Effector memory CD8-positive, alpha-beta T cell (primary cell): ENCODE results near the gene FXYD3.
"Not testable (repeated sequence)": the region's sequence is repeated elsewhere in the genome, so short reads cannot be mapped to it uniquely, and the experiment has no call there.

Source experiments
- ATAC-seq: fragments of 150-1000 bp; cut with Tn5 transposase; replicated peaks from 2 replicates; pipeline ENCODE4 v1.10.0; 2021; ENCODE audit warnings: mild to moderate bottlenecking, moderate library complexity
- DNase-seq, 3 experiments: peaks; one replicate each; pipeline ENCODE4 v3.0.0; 2021
- H3K27ac Mint-ChIP-seq, 2 donors: one replicate each; pipeline ENCODE4 v1.8.0; 2022; ENCODE audit warnings: mild to moderate bottlenecking in 2 of 2, mixed read lengths in 2 of 2, moderate library complexity in 2 of 2
- H3K27me3 Mint-ChIP-seq, 2 donors: one replicate each; pipeline ENCODE4 v1.8.0; 2022; ENCODE audit warnings: mixed read lengths in 2 of 2
- H3K36me3 Mint-ChIP-seq: one replicate; pipeline ENCODE4 v1.8.0; 2022; ENCODE audit warnings: mild to moderate bottlenecking, moderate library complexity, mixed read lengths; ENCODE audit not compliant: insufficient read depth
- H3K4me1 Mint-ChIP-seq, 2 donors: one replicate each; pipeline ENCODE4 v1.8.0; 2022; ENCODE audit warnings: low read depth in 2 of 2, mixed read lengths in 2 of 2
- H3K4me3 Mint-ChIP-seq, 2 donors: one replicate each; pipeline ENCODE4 v1.8.0; 2022; ENCODE audit warnings: mild to moderate bottlenecking in 2 of 2, mixed read lengths in 2 of 2, moderate library complexity in 2 of 2
- H3K9me3 Mint-ChIP-seq, 2 donors: one replicate each; pipeline ENCODE4 v1.8.0; 2022; ENCODE audit warnings: mixed read lengths in 2 of 2

Gene FXYD3

DNA sequence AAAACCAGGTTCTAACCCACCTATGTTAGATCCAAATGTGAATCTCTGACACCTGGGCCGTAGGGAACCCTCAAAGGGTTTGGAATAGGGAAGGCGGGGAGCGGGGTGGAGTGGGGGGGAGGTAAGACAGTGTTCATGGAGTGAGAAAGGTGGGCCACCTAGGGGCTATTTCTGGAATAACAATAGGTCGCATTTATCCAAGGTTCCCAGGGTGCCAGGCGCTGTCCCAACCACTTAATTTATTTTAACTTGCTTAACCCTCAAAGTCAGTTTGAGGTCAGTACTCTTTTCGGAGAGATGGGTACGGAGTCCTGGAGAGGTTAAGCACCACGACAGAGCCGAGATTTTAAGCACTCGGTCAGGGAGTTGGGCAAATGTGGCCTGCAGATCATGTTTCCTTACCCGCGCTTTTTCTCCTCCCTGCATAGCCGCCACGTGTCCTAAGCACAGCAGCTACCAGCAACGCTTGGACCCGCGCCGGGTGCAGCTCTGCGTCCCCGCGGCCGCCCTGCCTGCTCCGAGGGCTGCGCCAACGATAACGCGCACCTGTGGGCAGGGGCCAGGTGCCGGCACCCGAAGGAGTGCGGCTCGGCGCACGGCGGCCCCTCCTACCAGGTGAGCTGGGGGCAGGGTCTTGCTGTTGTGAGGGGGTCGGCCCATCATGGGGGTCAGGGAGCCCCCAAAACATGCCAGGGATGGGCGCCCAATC lies 25.0 kb upstream of the FXYD3 start:
- peaks cover 9 to 13% of the 10 kb centered on the region in 2 donors for H3K4me1 Mint-ChIP-seq
- H3K36me3 Mint-ChIP-seq: peaks cover 5% of the 10 kb centered on the region
- DNase-seq (peak; percentile 23 to 43 (median 37)), ATAC-seq (peak; percentile 69)
- no peak overlapping the region for H3K27ac Mint-ChIP-seq
- no peaks in the 10 kb centered on the region for H3K9me3 Mint-ChIP-seq
- peaks cover 3 to 6% of the 10 kb centered on the region in 2 donors for H3K27me3 Mint-ChIP-seq
- H3K4me3 Mint-ChIP-seq: no peak overlapping the region

DNA sequence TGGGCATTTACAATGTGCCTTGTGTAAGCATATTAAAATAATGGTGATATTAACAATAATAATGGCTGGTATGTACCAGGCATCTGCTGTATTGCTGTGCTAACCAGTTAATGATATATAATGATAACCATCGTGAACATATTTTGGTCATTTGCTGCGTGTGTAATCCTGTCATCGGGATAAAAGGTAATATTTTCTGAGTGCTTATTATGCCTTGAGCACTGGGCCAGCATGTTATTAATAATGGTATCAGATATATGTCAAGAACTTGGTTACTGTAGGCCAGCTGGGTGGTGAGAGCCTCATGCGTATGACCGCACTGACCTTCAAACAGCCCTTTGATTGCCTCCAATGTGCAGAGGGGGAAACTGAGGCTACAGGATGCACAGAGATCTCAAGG lies 22.2 kb upstream of the FXYD3 start:
- Mint-ChIP-seq H3K9me3 (no peaks in the 10 kb centered on the region), H3K4me1 (no peaks in the 10 kb centered on the region), H3K36me3 (peaks cover 5% of the 10 kb centered on the region), H3K4me3 (no peak overlapping the region), H3K27ac (no peak overlapping the region), H3K27me3 (peaks cover 6 to 8% of the 10 kb centered on the region in 2 donors)
- ATAC-seq (no peak), DNase-seq (no peak)

DNA sequence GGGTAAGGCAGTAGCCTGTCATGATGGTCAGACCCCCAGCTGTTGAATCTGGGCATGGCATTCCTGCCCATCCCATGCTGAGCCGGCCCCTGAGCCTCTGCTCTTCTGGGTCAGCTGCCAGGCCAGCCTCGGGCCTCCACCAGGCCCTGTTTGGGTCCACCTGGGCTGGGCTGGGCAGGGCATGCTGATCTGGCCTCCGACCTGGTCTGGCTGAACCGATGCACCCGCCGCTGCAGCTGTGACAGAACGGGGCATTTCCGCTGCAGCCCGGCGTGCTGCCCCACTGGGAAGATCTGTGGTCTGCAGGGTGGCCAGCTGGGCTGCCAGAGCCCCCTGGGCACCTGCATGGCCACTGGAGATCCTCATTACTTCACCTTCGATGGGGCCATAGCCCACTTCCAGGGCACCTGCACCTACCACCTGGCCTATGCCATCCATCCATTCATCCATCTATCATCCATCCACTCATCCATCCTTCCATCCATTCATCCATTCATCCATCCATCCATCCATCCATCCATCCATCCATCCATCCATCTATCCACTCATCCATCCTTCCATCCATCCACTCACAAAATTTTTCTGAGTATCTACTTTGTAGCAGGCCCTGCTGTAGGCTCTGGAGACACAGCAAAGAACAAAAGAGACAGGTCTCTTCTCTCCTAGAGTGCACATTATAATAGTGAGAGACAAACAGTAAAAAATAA lies 21.5 kb upstream of the FXYD3 start:
- H3K9me3 Mint-ChIP-seq: no peaks in the 10 kb centered on the region
- no peak overlapping the region for H3K4me3 Mint-ChIP-seq
- H3K36me3 Mint-ChIP-seq: peaks cover 3% of the 10 kb centered on the region
- no peak for DNase-seq
- H3K27me3 Mint-ChIP-seq: peaks cover under 1 to 8% of the 10 kb centered on the region in 2 donors
- ATAC-seq: no peak
- H3K27ac Mint-ChIP-seq: no peak overlapping the region
- H3K4me1 Mint-ChIP-seq: no peaks in the 10 kb centered on the region

DNA sequence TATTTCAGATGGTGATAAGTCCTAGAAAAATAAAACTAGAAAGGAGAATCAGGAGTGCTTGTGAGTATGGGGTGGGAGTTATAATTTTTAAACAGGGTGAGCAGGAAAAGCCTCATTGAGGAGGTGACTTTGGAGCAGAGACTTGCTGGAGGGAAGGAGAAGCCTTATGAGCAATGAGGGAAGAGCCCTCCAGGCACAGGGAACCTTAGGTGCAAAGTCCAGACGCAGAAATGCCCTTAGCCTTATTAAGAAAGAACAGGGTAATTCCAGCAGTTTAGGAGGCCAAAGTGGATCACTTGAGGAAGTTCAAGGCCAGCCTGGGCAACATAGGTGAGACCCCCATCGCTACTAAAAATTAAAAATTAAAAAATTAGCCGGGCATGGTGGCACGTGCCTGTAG lies 21.0 kb upstream of the FXYD3 start:
- no peaks in the 10 kb centered on the region for H3K4me1 Mint-ChIP-seq
- H3K27me3 Mint-ChIP-seq: peaks cover 0 to 8% of the 10 kb centered on the region in 2 donors
- no peaks in the 10 kb centered on the region for H3K36me3 Mint-ChIP-seq
- H3K4me3 Mint-ChIP-seq: no peak overlapping the region
- H3K9me3 Mint-ChIP-seq: no peaks in the 10 kb centered on the region
- DNase-seq (no peak), ATAC-seq (no peak)
- no peak overlapping the region for H3K27ac Mint-ChIP-seq

DNA sequence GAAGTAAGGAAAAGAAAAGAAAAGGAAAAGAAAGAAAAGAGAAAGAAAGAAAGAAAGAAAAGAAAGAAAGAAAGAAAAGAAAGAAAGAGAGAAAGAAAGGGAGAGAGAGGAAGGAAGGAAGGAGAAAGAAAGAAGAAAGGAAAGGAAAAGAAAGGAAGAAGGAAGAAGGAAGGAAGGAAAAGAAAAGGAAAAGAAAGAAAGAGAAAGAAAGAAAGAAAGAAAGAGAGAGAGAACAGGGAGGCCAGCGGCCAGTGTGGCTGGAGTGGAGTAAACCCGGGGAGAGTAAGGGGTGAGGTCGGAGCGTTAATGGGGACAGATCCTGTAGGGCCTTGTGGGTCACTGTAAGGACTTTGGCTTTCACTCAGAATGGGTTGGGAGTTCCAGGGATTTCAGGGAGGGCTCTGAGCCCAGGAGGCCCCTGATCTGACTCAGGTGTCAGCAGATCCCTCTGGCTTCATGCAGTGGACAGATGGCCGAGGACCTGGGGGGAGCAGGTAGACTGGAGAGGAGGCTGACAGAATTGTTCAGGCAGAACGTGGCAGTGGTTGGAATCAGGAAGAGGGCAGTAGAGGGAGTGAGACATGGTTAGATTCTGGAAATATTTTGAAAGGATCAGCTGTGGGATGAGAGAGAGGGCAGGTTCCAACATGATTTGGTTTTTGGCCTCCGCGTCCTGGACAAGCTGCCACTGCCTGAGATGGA lies 19.8 kb upstream of the FXYD3 start:
- peaks cover 0 to 8% of the 10 kb centered on the region in 2 donors for H3K27me3 Mint-ChIP-seq
- H3K27ac Mint-ChIP-seq: peak overlapping the region in 1 of 2 donors; percentile 21
- H3K36me3 Mint-ChIP-seq: no peaks in the 10 kb centered on the region
- no peak overlapping the region for H3K4me3 Mint-ChIP-seq
- ATAC-seq (no peak), DNase-seq (no peak)
- no peaks in the 10 kb centered on the region for H3K4me1 Mint-ChIP-seq
- no peaks in the 10 kb centered on the region for H3K9me3 Mint-ChIP-seq

DNA sequence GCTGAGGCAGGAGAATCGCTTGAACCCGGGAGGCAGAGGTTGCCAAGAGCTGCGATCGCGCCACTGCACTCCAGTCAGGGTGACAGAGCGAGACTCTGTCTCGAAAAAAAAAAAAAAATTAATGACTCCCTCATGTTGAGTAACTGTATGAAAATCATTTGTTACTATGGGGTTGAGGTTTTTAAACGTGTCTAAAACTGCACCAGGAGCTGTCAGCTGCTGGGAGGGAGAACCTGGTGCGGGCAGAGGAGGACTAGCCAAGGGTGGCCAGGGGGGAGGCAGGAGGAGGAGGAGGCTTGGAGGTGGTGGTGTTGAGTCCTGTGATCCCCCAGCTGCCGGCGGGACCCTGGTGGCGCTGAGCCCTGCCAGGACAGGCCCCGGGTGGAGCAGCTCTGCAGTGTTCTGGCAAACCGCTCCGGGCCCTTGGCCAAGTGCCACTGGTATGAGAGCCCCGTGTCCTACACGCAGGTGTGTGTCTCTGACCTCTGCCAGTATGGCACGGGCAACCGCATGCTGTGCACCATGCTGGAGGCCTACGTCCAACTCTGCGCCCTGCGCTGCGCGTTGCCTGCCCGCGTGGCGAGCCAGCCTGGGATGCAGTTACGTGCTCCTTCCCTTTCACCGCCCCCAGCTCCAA lies 17.1 kb upstream of the FXYD3 start:
- H3K4me1 Mint-ChIP-seq: no peaks in the 10 kb centered on the region
- DNase-seq (no peak), ATAC-seq (no peak)
- no peaks in the 10 kb centered on the region for H3K9me3 Mint-ChIP-seq
- H3K36me3 Mint-ChIP-seq: no peaks in the 10 kb centered on the region
- no peak overlapping the region for H3K27ac Mint-ChIP-seq
- peaks cover 0 to 8% of the 10 kb centered on the region in 2 donors for H3K27me3 Mint-ChIP-seq
- no peak overlapping the region for H3K4me3 Mint-ChIP-seq

DNA sequence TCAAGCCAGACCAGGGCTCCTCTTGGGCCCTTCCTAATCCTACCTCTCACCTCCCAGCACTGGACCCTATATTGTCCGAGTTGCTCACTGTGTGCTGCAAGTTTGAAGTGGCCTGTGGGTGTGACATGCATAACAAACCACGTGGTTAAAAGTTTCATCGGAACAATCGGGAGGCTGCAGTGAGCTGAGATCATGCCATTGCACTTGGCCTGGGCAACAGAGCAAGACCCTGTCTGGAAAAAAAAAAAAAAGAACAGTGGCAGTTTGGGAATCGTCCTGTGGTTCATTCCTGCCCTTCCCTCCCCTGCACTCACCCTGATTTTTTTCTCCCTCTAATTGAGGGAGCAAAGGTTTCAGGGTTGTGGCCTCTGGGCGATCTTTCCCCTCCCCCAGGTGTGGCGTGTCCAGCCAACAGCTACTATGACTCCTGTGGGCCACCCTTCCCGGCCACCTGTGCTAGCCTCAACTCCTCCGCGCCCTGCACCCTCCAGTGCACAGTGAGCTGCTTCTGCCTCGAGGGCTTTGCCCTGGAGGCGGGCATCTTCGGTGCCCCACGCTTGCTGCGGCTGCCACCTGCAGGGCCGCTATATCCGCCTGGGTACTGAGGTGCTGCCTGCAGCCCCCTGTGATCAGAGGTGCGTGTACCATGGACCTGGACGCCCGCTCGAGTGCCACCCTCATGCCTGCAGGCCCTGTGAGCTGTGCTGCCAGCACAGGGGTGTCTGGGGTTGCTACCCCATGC lies 16.3 kb upstream of the FXYD3 start:
- no peaks in the 10 kb centered on the region for H3K36me3 Mint-ChIP-seq
- peaks cover 0 to 2% of the 10 kb centered on the region in 2 donors for H3K4me1 Mint-ChIP-seq
- no peak for DNase-seq
- no peak for ATAC-seq
- H3K27ac Mint-ChIP-seq: no peak overlapping the region
- no peaks in the 10 kb centered on the region for H3K9me3 Mint-ChIP-seq
- peaks cover 0 to 8% of the 10 kb centered on the region in 2 donors for H3K27me3 Mint-ChIP-seq
- no peak overlapping the region for H3K4me3 Mint-ChIP-seq

DNA sequence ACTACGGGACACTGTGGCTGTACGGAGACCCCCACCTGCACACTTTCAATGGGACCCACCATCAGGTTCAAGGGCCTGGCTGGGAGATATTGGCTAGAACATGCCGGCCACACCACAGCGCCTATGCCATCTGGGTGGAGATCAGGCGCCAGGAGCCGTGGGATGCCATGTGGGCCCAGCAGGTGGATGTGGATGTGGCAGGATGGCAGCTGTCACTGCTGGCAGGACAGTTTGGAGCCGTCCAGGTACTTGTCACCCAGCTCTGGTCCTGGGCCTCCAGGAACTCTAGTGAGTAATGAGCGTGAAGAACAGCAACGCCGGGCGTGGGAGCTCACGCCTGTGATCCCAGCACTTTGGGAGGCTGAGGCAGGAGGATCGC lies 15.7 kb upstream of the FXYD3 start:
- DNase-seq (no peak), ATAC-seq (no peak)
- Mint-ChIP-seq H3K9me3 (no peaks in the 10 kb centered on the region), H3K27ac (no peak overlapping the region), H3K27me3 (peaks cover 0 to 8% of the 10 kb centered on the region in 2 donors), H3K4me3 (no peak overlapping the region), H3K36me3 (no peaks in the 10 kb centered on the region), H3K4me1 (peaks cover 0 to 2% of the 10 kb centered on the region in 2 donors)

DNA sequence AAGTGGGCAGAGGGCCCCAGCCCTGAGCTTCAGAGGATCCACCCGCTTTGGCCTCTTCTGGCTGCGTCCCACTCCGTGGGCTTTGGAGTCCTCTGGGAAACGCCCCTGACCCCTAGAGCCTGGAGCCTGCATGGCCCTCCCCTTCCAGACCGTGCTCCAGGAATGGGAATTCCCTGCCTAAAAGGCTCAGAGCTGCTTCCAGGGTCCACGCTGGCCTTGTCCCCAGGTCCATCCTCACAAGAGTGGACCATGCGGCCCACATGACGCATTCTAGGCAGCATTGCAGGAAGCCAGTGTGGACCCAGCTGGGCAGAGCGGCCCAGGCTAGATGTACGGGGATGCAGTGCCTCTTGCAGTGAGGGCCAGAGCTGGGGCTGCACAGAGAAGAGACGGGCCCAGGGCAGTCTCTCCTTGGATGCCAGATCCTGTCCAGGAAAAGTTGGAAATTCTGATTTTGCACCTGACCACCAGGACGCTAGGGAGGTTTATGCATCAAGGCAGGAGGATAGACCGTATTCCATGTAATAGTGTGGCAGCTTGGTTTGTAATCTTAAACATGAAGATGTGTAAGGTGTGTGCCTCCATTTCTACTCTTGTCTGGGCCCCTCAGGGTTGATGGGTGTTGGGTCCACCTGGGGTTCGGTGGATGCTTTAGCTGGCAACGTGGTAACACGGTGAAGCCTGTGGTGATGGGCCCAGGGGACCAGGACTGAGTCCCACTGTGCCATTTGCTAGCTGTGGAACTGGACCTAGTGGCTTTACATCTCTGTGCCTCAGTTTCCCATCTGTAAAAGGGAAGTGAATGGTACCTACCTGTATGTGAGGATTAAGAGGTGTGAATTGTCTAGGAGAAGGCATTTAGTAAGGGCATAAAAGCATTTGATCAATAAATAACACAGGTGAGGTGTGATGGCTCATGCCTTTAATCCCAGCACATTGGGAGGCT lies 14.8 kb upstream of the FXYD3 start:
- DNase-seq (no peak), ATAC-seq (no peak)
- no peak overlapping the region for H3K27ac Mint-ChIP-seq
- H3K36me3 Mint-ChIP-seq: no peaks in the 10 kb centered on the region
- no peaks in the 10 kb centered on the region for H3K9me3 Mint-ChIP-seq
- peaks cover 0 to 2% of the 10 kb centered on the region in 2 donors for H3K4me1 Mint-ChIP-seq
- H3K4me3 Mint-ChIP-seq: no peak overlapping the region
- H3K27me3 Mint-ChIP-seq: peaks cover 0 to 3% of the 10 kb centered on the region in 2 donors

DNA sequence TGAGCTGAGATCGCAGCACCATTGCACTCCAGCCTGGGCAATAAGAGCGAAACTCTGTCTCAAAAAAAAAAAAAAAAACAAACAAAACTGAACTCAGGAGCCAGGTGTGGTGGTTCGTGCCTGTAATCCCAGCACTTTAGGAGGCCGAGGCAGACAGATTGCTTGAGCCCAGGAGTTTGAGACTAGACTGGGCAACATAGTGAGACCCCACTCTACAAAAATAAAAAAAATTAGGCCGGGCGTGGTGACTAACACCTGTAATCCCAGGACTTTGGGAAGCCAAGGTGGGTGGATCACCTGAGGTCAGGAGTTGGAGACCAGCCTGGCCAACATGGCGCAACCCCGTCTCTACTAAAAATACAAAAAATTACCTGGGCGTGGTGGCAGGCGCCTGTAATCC lies 13.7 kb upstream of the FXYD3 start:
- not testable (repeated sequence) for DNase-seq, H3K4me1 Mint-ChIP-seq, H3K36me3 Mint-ChIP-seq, ATAC-seq, H3K9me3 Mint-ChIP-seq, H3K4me3 Mint-ChIP-seq, H3K27me3 Mint-ChIP-seq, H3K27ac Mint-ChIP-seq

DNA sequence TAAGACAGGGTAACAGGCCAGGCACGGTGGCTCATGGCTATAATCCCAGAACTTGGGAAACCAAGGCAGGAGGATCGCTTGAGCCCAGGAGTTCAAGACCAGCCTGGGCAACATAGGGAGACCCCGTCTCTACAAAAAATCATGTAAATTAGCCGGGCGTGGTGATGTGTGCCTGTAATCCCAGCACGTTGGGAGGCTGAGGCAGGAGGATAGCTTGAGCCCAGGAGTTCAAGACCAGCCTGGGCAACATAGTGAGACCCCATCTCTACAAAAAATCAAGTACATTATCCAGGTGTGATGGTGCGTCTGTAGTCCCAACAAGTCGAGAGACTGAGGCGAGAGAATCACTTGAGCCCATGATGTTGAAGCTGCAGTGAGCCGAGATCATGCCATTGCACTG lies 12.0 kb upstream of the FXYD3 start:
- H3K36me3 Mint-ChIP-seq, H3K4me3 Mint-ChIP-seq, H3K9me3 Mint-ChIP-seq, H3K27me3 Mint-ChIP-seq, ATAC-seq, DNase-seq, H3K4me1 Mint-ChIP-seq: not testable (repeated sequence)
- H3K27ac Mint-ChIP-seq: peak overlapping the region; percentile 35 to 49

DNA sequence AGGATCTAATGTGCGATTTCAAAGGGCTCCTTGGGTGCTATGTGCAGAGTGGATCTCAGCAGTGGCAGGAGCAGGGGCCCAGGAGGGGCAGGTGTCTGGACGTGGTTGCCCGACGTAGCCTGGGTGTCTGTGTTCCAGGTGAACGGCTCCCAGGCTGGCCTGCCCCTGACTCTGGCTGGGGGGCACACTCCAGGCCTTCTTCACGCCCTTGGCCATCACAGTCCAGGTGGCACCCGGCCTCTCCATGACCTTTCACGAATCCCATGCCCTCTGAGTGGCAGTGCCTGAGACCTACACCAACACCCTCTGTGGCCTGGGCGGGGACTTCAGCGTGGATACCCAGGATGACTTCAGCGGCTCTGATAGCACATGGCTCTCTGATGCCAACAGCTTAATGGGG lies 11.3 kb upstream of the FXYD3 start:
- ATAC-seq (no peak), DNase-seq (no peak)
- Mint-ChIP-seq H3K4me1 (peaks cover 0 to 2% of the 10 kb centered on the region in 2 donors), H3K36me3 (no peaks in the 10 kb centered on the region), H3K27me3 (no peaks in the 10 kb centered on the region), H3K4me3 (no peak overlapping the region), H3K9me3 (no peaks in the 10 kb centered on the region), H3K27ac (peak overlapping the region; percentile 35 to 49)
